HepG2 (cell line): ENCODE data around the gene TPX2. TPM values are rescaled to one million over a fixed set of nuclear protein-coding genes. Genes with fewer than 3 reads are reported as not detected.

ENCODE experiments used
- DR1 ChIP-seq: sonication (generic); formaldehyde crosslinking; IDR thresholded peaks from 2 replicates; pipeline ENCODE4 v1.8.0; 2021; ENCODE audit warnings: mild to moderate bottlenecking, missing genetic modification reagents, inconsistent platforms
- HOXA3 ChIP-seq: sonication (generic); formaldehyde crosslinking; IDR thresholded peaks from 2 replicates; pipeline ENCODE4 v1.5.0; 2020; ENCODE audit warnings: missing genetic modification reagents
- KLF15 ChIP-seq: sonication (generic); formaldehyde crosslinking; IDR thresholded peaks from 2 replicates; pipeline ENCODE4 v1.8.1; 2023; ENCODE audit warnings: borderline replicate concordance, mild to moderate bottlenecking, inconsistent platforms, missing genetic modification reagents, mixed read lengths
- LRRFIP1 ChIP-seq: sonication (generic); formaldehyde crosslinking; conservative IDR thresholded peaks from 2 replicates; pipeline ENCODE4 v1.4.0; 2020; ENCODE audit warnings: missing genetic modification reagents
- NCOA2 ChIP-seq: sonication (generic); formaldehyde crosslinking; IDR thresholded peaks from 2 replicates; pipeline ENCODE4 v1.8.0; 2022; ENCODE audit warnings: inconsistent platforms
- PBX2 ChIP-seq: IDR thresholded peaks from 2 replicates; pipeline ENCODE4 v1.6.1; 2016; ENCODE audit warnings: control low read depth
- REPIN1 ChIP-seq: sonication (generic); formaldehyde crosslinking; IDR thresholded peaks from 2 replicates; pipeline ENCODE4 v1.8.0; 2022; ENCODE audit warnings: missing genetic modification reagents, low read depth, mild to moderate bottlenecking, borderline replicate concordance
- SAFB2 ChIP-seq: sonication (generic); formaldehyde crosslinking; IDR thresholded peaks from 2 replicates; pipeline ENCODE4 v1.5.1; 2020; ENCODE audit warnings: missing genetic modification reagents, low read depth, mild to moderate bottlenecking, borderline replicate concordance
- SALL2 ChIP-seq: sonication (generic); formaldehyde crosslinking; IDR thresholded peaks from 2 replicates; pipeline ENCODE4 v1.8.1; 2023; ENCODE audit warnings: mild to moderate bottlenecking, missing genetic modification reagents, inconsistent platforms
- TFE3 ChIP-seq: IDR thresholded peaks from 2 replicates; pipeline ENCODE4 v1.6.1; 2016
- ZBTB1 ChIP-seq: sonication (generic); formaldehyde crosslinking; IDR thresholded peaks from 2 replicates; pipeline ENCODE4 v1.4.0; 2020; ENCODE audit warnings: missing genetic modification reagents, borderline replicate concordance
- ZMAT3 ChIP-seq: sonication (generic); formaldehyde crosslinking; conservative IDR thresholded peaks from 2 replicates; pipeline ENCODE4 v1.7.0; 2021; ENCODE audit warnings: missing genetic modification reagents
- ZNF275 ChIP-seq: sonication (generic); formaldehyde crosslinking; IDR thresholded peaks from 2 replicates; pipeline ENCODE4 v1.8.0; 2022; ENCODE audit warnings: missing genetic modification reagents, mild to moderate bottlenecking, inconsistent platforms, borderline replicate concordance
- ZNF281 ChIP-seq: sonication (generic); formaldehyde crosslinking; IDR thresholded peaks from 2 replicates; pipeline ENCODE4 v1.4.0; 2020; ENCODE audit warnings: missing genetic modification reagents, borderline replicate concordance
- ZNF660 ChIP-seq: sonication (generic); formaldehyde crosslinking; IDR thresholded peaks from 2 replicates; pipeline ENCODE4 v1.5.1; 2020; ENCODE audit warnings: mild to moderate bottlenecking, low read depth, missing genetic modification reagents, borderline replicate concordance
- ZNF672 ChIP-seq: sonication (generic); formaldehyde crosslinking; IDR thresholded peaks from 2 replicates; pipeline ENCODE4 v1.8.1; 2022; ENCODE audit warnings: missing genetic modification reagents
- ZNF713 ChIP-seq: sonication (generic); formaldehyde crosslinking; IDR thresholded peaks from 2 replicates; pipeline ENCODE4 v1.4.0; 2020; ENCODE audit warnings: mild to moderate bottlenecking, missing genetic modification reagents
- ZNF792 ChIP-seq: IDR thresholded peaks from 2 replicates; pipeline ENCODE4 v1.6.1; 2016
- ZNF883 ChIP-seq: sonication (generic); formaldehyde crosslinking; IDR thresholded peaks from 2 replicates; pipeline ENCODE4 v1.5.1; 2020; ENCODE audit warnings: mild to moderate bottlenecking, missing genetic modification reagents; ENCODE audit errors: not compliant biosample characterization
- polyA plus RNA-seq, 8 experiments: library from polyadenylated mRNA; depleted of rRNA in 3 of 8; stranded (reverse) in 7 of 8; unstranded in 1 of 8; fragments of >200 nt; fragmentation: Illumina TruSeq in 4 of 8; extraction: Trizol in 4 of 8; gene quantifications; 2 replicates each; pipeline versions ENCODE4 v1.2.1 to v1.2.3, GENCODE V29; 2011 to 2016; ENCODE audit warnings: low read depth in 4 of 8, missing spikeins in 1 of 8, mixed read lengths in 1 of 8; ENCODE audit not compliant: insufficient read depth in 1 of 8
- total RNA-seq, 5 experiments: library from RNA; depleted of rRNA; stranded (reverse); fragments of >200 nt; fragmentation: Illumina TruSeq; extraction: Trizol; gene quantifications; 2 replicates each; pipeline ENCODE4 v1.2.3, GENCODE V29; 2016; ENCODE audit warnings: low read depth in 1 of 5

Gene TPX2
- total and polyA plus RNA-seq, 2 of the 13 experiments (the other 11 are each of a cell fraction or from before 2014, with no cell fraction given) = 34.3 to 124 TPM

GRCh38 chr20:31719644-31720485, 19.2 kb upstream of the TPX2 start (continued):
- TF ChIP-seq ZNF281 (CRISPR knock-in tag) (peak; percentile 90), ZNF883 (CRISPR knock-in tag) (peak; percentile 85), ZNF792 (CRISPR knock-in tag) (peak; percentile 82), ZMAT3 (CRISPR knock-in tag) (no peak; the same call in 1 of the 2 replicates), SAFB2 (CRISPR knock-in tag) (peak; percentile 37; the same call in 1 of the 2 replicates), SALL2 (peak; percentile 88; the same call in 1 of the 2 replicates), ZBTB1 (no peak), PBX2 (CRISPR knock-in tag) (peak; percentile 24; the same call in 1 of the 2 replicates), NCOA2 (CRISPR knock-in tag) (peak; percentile 98), REPIN1 (CRISPR knock-in tag) (peak; percentile 86), DR1 (CRISPR knock-in tag) (peak; percentile 44; the same call in 1 of the 2 replicates), ZNF275 (CRISPR knock-in tag) (peak; percentile 93; the same call in 1 of the 2 replicates), KLF15 (CRISPR knock-in tag) (peak; percentile 93; the same call in 1 of the 2 replicates), TFE3 (CRISPR knock-in tag) (peak; percentile 73), HOXA3 (CRISPR knock-in tag) (peak; percentile 86), ZNF660 (CRISPR knock-in tag) (no peak), ZNF713 (CRISPR knock-in tag) (no peak), ZNF672 (CRISPR knock-in tag) (no peak), LRRFIP1 (CRISPR knock-in tag) (no peak; the same call in 1 of the 2 replicates)
